GM12874 (cell line): Measurements from ENCODE around the gene TMEM151B.

Experiments used
- TF ChIP-seq, protein P1 (sequence below): IDR thresholded peaks from 2 replicates; pipeline ENCODE4 v1.5.1; 2011; ENCODE audit warnings: low read depth, mild to moderate bottlenecking, control low read depth, low read length, moderate library complexity; ENCODE audit not compliant: insufficient read depth

TMEM151B gene

DNA sequence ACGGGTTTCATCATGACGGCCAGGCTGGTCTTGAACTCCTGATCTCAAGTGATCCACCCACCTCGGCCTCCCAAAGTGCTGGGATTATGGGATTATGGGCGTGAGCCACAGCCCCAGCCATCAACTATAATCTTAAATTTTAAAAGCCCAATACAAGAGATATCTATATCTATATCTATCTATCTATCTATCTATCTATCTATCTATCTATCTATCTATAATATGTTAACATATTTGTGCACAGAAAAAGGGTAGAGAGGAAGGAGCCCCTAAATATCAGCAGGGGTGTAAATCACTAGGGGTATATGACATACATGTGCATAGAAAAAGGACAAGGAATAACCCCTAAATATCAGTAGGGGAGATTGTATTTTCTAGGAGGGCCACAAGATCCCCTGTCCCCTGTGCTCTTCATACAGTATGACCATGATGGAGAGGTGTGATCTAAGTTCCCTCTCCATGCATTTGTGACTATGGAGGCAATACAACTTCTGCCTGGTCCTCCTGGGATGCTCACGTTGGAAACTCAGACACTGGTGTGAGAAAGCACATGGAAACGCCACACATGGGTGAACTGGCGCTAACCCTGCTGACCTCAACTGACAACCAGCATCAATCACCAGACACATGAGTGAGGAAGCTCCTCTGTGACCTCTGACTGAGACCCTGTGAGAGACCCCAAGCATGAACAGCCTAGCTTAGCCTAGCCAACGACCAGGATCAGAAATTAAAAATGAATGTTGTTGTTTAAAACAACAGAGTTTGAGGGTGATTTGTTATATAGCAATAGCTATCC lies 71.0 kb downstream of the TMEM151B start:
- TF ChIP-seq, protein P1, sequence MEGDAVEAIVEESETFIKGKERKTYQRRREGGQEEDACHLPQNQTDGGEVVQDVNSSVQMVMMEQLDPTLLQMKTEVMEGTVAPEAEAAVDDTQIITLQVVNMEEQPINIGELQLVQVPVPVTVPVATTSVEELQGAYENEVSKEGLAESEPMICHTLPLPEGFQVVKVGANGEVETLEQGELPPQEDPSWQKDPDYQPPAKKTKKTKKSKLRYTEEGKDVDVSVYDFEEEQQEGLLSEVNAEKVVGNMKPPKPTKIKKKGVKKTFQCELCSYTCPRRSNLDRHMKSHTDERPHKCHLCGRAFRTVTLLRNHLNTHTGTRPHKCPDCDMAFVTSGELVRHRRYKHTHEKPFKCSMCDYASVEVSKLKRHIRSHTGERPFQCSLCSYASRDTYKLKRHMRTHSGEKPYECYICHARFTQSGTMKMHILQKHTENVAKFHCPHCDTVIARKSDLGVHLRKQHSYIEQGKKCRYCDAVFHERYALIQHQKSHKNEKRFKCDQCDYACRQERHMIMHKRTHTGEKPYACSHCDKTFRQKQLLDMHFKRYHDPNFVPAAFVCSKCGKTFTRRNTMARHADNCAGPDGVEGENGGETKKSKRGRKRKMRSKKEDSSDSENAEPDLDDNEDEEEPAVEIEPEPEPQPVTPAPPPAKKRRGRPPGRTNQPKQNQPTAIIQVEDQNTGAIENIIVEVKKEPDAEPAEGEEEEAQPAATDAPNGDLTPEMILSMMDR, result no peak

DNA sequence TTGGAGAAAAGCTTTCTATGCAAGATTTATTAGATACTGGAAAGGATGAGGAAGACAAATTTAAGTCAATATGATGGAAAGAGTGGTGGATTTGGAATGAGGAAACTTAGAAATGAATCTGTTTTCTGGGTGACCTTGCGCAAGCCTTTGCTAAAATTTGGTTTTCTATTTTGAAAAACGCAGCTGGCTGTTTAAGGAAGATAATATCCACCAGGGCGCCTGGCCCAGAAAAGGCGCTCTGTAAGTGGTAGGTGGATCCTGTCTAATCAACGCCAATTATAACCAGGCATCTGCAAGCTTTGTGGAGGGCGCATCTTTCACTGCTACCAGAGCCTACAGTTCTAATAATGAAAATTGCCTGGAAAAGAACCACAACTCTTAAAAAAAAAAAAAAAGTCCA lies 71.8 kb downstream of the TMEM151B start:
- TF ChIP-seq, protein P1, result no peak

DNA sequence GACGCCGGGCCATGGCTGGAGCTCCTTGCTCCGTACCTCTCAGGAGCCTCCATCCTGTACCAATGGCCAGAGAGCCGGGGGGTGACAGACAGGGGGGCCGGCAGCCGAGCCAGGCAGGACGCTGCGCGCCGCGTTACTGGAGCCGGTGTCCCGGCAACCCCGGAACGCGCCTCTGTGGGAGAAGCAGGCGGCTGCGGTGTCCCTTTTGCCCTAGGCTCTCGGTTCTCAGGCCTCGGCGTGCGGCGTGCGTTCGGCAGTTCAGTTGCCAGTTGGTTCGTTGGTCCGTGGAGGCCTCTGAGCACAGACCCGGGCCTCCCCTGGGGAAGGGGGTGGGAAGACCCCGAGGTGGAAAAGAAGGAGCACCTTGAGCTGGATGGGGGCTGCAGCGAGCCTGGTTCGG lies 72.2 kb downstream of the TMEM151B start, which contains the start of gene SPATS1:
SPATS1 (plus strand) TSS at position 162 of the 400 bp plus-strand sequence. CDS start 446 bp downstream, outside the sequence.
- TF ChIP-seq, protein P1, result no peak

DNA sequence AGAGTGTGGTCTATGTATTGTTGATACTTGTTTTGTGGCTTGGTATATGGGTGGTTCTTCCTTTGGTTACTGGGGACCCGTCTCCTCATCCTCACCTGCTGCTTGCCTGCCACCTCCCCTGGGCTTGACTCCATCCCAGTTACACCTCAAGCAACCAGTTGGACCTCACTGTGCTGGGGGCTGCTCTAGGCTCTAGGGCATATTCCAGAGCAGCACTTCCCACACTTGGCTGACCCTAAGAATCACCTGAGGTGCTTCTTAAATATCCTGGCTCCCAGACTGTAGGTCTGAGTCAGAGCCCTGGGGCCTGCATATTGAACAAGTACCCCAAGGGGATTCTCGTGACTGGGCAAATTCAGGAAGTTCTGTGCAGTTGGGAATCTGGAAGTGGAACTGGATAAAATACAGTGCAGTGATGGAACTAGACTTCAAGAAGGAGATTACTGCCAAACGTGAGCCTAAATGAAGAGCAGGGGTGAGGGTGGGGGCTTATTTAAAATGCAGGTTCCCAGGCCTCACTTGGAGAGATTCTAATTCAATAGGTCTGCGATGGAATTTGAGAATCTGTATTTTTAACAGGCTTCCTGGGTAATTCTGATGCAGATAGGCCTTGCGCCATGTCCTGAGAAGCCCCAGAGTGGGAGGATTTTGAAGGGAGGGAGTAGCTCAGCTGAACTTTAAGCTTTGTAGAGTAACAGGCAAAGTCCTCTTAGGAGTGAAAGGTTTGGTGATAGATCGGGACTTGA lies 79.8 kb downstream of the TMEM151B start:
- TF ChIP-seq, protein P1, result no peak

DNA sequence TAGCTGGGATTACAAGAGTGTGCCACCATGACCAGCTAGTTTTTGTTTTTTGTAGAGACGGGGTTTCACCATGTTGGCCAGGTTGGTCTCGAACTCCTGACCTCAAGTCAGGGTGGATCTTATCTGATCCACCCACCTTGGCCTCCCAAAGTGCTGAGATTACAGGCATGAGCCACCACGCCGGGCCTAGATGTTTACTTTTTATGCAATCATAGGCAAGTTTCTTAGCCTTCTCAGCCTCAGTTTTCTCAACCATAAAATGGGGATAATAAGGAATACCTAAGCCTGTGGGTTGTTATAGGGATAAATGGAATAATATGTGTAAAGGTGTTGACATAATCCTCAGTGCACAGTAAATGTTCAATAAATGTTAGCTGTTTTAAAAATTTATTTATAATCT lies 82.0 kb downstream of the TMEM151B start:
- TF ChIP-seq, protein P1, result no peak

DNA sequence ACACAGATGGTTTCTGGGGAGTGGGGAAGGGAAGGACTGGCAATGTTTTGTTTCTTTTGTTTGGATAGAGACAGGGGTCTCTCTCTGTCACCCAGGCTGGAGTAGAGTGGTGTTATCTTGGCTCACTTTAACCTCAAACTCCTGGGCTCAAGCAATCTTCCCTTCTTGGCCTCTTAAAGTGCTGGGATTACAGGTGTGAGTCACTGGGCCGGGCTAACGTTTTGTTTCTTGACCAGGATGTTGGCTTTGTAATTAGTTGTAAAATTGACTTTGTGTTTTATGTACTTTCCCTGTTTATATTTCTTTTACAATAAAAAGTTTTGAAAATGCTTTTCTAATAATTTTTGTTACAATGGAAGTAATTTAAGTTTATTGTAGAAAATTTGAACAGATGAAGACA lies 83.1 kb downstream of the TMEM151B start:
- TF ChIP-seq, protein P1, result no peak

DNA sequence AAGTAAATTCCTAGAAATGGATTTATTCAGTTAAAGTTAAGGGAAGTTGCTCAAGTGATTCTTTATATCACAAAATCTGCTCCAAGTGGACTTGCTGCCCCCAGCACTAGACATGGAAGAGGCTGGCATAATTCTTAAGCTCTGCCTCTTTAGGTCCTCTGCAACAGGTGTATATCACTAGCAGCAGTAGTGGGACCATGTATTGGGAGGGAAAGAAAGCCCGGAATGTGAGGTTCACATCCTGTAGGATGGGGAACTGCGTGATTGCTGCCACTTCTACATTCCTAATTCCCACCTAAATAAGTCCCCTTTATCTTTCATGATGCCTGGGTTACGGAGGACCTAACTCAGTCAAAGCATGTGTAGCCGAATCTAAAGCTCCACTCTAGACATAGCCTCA lies 85.4 kb downstream of the TMEM151B start:
- TF ChIP-seq, protein P1, result no peak
